Duodenal mucosa (tissue), 2 donors: ENCODE results near the gene TEX264.

Source experiments
- H3K27ac ChIP-seq: one replicate; pipeline ENCODE4 v1.7.0; 2013; ENCODE audit warnings: low read depth, low read length
- H3K27me3 ChIP-seq, 2 donors: one replicate each; pipeline ENCODE4 v1.7.0; 2013; ENCODE audit warnings: low read length in 2 of 2, control low read depth in 1 of 2; ENCODE audit not compliant: insufficient read depth in 2 of 2, control insufficient read depth in 1 of 2
- H3K36me3 ChIP-seq, 2 donors: one replicate each; pipeline ENCODE4 v1.7.0; 2013; ENCODE audit warnings: low read length in 2 of 2, control low read depth in 1 of 2; ENCODE audit not compliant: insufficient read depth in 2 of 2, control insufficient read depth in 1 of 2
- H3K4me1 ChIP-seq, 2 donors: one replicate each; pipeline ENCODE4 v1.7.0; 2013; ENCODE audit warnings: low read length in 2 of 2, control low read depth in 1 of 2; ENCODE audit not compliant: insufficient read depth in 2 of 2, control insufficient read depth in 1 of 2
- H3K4me3 ChIP-seq, 2 donors: one replicate each; pipeline ENCODE4 v1.7.0; 2013; ENCODE audit warnings: low read length in 2 of 2, low read depth in 1 of 2
- H3K9ac ChIP-seq, 2 donors: one replicate each; pipeline ENCODE4 v1.7.0; 2013; ENCODE audit warnings: low read length in 2 of 2, low read depth in 1 of 2
- H3K9me3 ChIP-seq, 2 donors: one replicate each; pipeline ENCODE4 v1.7.0; 2013; ENCODE audit warnings: low read length in 2 of 2, control low read depth in 1 of 2; ENCODE audit not compliant: control insufficient read depth in 1 of 2

Gene TEX264

GRCh38 chr3:51682079-51682478, 11.0 kb downstream of the TEX264 start:
- Histone ChIP-seq H3K4me1 (peaks cover 24 to 29% of the 10 kb centered on the region in 2 donors), H3K9ac (no peak overlapping the region), H3K36me3 (peaks cover 14 to 54% of the 10 kb centered on the region in 2 donors), H3K27ac (no peak overlapping the region), H3K27me3 (no peaks in the 10 kb centered on the region), H3K4me3 (peak overlapping the region in 1 of 2 donors; percentile 2), H3K9me3 (no peaks in the 10 kb centered on the region)

DNA sequence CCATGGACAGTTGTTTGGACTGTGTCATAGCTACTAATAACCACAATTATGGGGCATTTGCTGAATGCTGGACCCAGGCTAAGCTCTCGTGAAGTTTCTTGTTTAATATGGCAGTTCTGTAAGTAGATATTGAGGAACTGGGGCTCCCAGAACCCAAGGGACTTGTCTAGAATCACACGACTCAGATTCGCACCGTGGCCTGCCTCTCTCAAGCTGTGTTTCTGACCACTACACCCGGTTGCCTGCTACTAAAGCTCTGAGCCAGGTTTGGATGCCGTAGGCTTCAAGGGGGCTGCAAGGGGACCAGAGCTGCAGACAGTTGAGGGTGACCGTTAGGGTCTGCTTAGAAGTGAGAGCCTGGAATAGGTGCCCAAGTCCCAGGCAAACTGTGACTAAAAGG, 11.5 kb downstream of the TEX264 start:
- Histone ChIP-seq H3K9me3 (no peaks in the 10 kb centered on the region), H3K27ac (no peak overlapping the region), H3K36me3 (peaks cover 14 to 53% of the 10 kb centered on the region in 2 donors), H3K9ac (no peak overlapping the region), H3K4me3 (no peak overlapping the region), H3K4me1 (peaks cover 27 to 29% of the 10 kb centered on the region in 2 donors), H3K27me3 (no peaks in the 10 kb centered on the region)

DNA sequence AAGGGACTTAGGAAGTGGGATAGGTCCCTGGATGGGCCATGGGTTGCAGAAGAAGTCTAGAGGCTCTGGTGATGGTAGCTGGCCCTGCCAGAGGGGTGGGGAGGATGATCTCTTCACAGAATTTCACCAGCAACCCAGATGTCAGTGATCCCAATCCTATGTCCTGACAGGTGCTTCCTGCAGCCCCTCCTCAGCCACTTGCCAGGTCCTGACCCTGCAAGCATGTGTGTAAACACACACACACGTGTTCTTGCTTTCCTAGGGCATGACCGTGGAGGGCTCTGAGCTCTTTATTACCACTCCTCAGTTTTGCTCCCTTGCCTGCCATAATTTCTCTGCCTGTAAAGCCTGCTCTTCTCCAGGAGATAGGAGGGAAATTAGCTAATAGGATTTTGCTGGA, 12.5 kb downstream of the TEX264 start:
- Histone ChIP-seq H3K4me3 (no peak overlapping the region), H3K36me3 (peaks cover 17 to 54% of the 10 kb centered on the region in 2 donors), H3K27me3 (no peaks in the 10 kb centered on the region), H3K4me1 (peaks cover 27 to 29% of the 10 kb centered on the region in 2 donors), H3K9ac (no peak overlapping the region), H3K27ac (no peak overlapping the region), H3K9me3 (no peaks in the 10 kb centered on the region)

GRCh38 chr3:51684971-51685751, 14.1 kb downstream of the TEX264 start:
- peaks cover 17 to 56% of the 10 kb centered on the region in 2 donors for H3K36me3 ChIP-seq
- H3K27me3 ChIP-seq = no peaks in the 10 kb centered on the region
- H3K4me3 ChIP-seq = no peak overlapping the region
- no peaks in the 10 kb centered on the region for H3K9me3 ChIP-seq
- peaks cover 27 to 28% of the 10 kb centered on the region in 2 donors for H3K4me1 ChIP-seq
- peak overlapping the region; percentile 39 for H3K27ac ChIP-seq
- H3K9ac ChIP-seq = no peak overlapping the region

- Histone ChIP-seq H3K27ac (peak overlapping the region; percentile 36), H3K4me3 (peak overlapping the region in 1 of 2 donors; percentile 16), H3K9me3 (no peaks in the 10 kb centered on the region), H3K9ac (peak overlapping the region in 1 of 2 donors; percentile 50), H3K27me3 (no peaks in the 10 kb centered on the region), H3K4me1 (peaks cover 19 to 22% of the 10 kb centered on the region in 2 donors), H3K36me3 (peaks cover 18 to 64% of the 10 kb centered on the region in 2 donors)
Measured at GRCh38 chr3:51686056-51686455, 15.0 kb downstream of the TEX264 start.

GRCh38 chr3:51686512-51687215, 15.6 kb downstream of the TEX264 start:
- peak overlapping the region; percentile 28 for H3K27ac ChIP-seq
- no peaks in the 10 kb centered on the region for H3K9me3 ChIP-seq
- peak overlapping the region in 1 of 2 donors; percentile 16 for H3K4me3 ChIP-seq
- no peaks in the 10 kb centered on the region for H3K27me3 ChIP-seq
- peaks cover 23 to 70% of the 10 kb centered on the region in 2 donors for H3K36me3 ChIP-seq
- peaks cover 13 to 15% of the 10 kb centered on the region in 2 donors for H3K4me1 ChIP-seq
- H3K9ac ChIP-seq = peak overlapping the region in 1 of 2 donors; percentile 50

- no peak overlapping the region for H3K4me3 ChIP-seq
- H3K27me3 ChIP-seq = no peaks in the 10 kb centered on the region
- H3K4me1 ChIP-seq = peaks cover 9 to 12% of the 10 kb centered on the region in 2 donors
- H3K27ac ChIP-seq = peak overlapping the region; percentile 28
- peaks cover 28 to 79% of the 10 kb centered on the region in 2 donors for H3K36me3 ChIP-seq
- no peaks in the 10 kb centered on the region for H3K9me3 ChIP-seq
- no peak overlapping the region for H3K9ac ChIP-seq
Measured at GRCh38 chr3:51687431-51688205, 16.6 kb downstream of the TEX264 start.

DNA sequence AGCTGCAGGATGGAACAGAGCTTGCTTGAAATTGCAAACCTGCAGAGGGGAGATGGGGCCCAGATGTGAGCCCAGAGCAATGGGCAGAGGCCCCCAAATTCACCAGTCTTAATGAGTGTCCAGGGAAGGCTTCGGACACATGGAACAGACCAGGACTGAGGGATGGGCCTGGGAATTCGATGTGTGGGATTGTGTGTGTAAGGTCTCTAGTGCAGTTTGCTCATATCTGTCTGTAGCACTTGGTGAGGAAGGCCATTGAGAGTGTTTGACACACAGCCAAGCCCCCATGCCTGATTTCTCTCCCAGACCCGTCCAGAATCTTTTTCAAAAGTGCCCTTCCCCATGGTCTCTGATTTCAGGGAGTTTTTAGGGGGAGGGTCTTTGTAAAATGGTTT, 17.2 kb downstream of the TEX264 start:
- H3K27ac ChIP-seq = no peak overlapping the region
- H3K4me3 ChIP-seq = no peak overlapping the region
- H3K27me3 ChIP-seq = no peaks in the 10 kb centered on the region
- H3K4me1 ChIP-seq = peaks cover 9 to 12% of the 10 kb centered on the region in 2 donors
- H3K36me3 ChIP-seq = peaks cover 26 to 81% of the 10 kb centered on the region in 2 donors
- H3K9me3 ChIP-seq = no peaks in the 10 kb centered on the region
- H3K9ac ChIP-seq = no peak overlapping the region

GRCh38 chr3:51691021-51691420, 20.0 kb downstream of the TEX264 start:
- Histone ChIP-seq H3K27ac (no peak overlapping the region), H3K4me1 (peaks cover 9 to 10% of the 10 kb centered on the region in 2 donors), H3K36me3 (peaks cover 15 to 68% of the 10 kb centered on the region in 2 donors)

More at GRCh38 chr3:51691021-51691420, 20.0 kb downstream of the TEX264 start:
- H3K9me3 ChIP-seq = no peaks in the 10 kb centered on the region
- no peak overlapping the region for H3K4me3 ChIP-seq
- H3K27me3 ChIP-seq = no peaks in the 10 kb centered on the region
- no peak overlapping the region for H3K9ac ChIP-seq
